Activated CD4-positive, alpha-beta T cell treated with anti-CD3 and anti-CD28 coated beads, Interleukin-2, Interleukin-6, amounts not matched to agents 100 ng/mL and 50 ng/mL, durations not matched to agents 16 hours and 8 hours (primary cell): ENCODE measurements around the gene PPME1.
A peak's percentile ranks its signal among the peaks of the same experiment; 100 is the strongest.
"Not testable (repeated sequence)": the region's sequence is repeated elsewhere in the genome, so short reads cannot be mapped to it uniquely, and the experiment has no call there.

ENCODE experiments used
- DNase-seq: peaks from one replicate; pipeline ENCODE4 v3.0.0-alpha.2; 2020

PPME1 gene, protein sequence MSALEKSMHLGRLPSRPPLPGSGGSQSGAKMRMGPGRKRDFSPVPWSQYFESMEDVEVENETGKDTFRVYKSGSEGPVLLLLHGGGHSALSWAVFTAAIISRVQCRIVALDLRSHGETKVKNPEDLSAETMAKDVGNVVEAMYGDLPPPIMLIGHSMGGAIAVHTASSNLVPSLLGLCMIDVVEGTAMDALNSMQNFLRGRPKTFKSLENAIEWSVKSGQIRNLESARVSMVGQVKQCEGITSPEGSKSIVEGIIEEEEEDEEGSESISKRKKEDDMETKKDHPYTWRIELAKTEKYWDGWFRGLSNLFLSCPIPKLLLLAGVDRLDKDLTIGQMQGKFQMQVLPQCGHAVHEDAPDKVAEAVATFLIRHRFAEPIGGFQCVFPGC

DNA sequence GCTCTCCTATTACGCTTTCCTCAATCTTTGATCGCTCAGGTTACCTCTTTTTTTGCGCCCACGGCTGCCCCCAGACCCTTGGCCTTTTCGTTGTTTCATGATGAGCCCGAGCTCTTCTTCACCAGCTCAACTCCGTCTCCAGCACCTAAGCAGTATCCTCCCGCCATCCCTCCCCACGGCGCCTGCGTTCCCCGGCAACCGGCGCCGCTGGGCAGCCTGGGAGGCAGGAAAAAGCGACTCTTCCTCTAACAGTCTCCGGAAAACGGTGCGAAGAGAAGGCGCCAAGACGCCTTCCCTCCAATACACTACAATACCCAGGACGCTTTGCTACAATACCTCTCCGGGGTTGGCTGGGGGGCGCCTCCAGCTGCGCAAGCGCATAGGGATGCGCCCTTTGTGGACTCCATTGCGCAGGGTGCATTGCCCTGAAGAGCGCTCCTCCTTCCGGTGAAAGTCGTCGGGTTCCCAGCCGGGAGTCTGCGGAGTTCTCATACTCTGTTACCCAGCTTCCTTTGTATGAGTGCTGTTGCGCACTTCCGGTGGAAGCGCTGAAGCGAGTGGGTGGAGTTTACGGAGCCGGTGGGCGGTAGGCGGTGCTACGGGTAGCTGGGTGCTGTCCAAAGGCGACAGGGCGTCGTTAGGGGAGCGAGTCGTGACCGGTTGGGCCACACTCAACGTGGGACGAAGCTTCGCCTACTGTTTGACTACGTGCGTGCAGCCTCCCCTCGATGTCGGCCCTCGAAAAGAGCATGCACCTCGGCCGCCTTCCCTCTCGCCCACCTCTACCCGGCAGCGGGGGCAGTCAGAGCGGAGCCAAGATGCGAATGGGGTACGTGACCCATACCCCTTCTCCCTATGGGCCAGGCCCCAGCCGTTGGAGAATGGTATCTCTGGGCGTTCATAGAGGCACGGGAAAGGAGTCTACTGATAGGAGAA is at the start of gene PPME1, which contains the start of gene C2CD3:
Gene PPME1 (plus strand): TSS at position 596 of the 936 bp plus-strand sequence. CDS start 133 bp downstream, at position 729.
Gene C2CD3 (minus strand): TSS at position 309 of the 936 bp plus-strand sequence. CDS start 210 bp downstream, at position 99.
- DNase-seq = peak; percentile 99

DNA sequence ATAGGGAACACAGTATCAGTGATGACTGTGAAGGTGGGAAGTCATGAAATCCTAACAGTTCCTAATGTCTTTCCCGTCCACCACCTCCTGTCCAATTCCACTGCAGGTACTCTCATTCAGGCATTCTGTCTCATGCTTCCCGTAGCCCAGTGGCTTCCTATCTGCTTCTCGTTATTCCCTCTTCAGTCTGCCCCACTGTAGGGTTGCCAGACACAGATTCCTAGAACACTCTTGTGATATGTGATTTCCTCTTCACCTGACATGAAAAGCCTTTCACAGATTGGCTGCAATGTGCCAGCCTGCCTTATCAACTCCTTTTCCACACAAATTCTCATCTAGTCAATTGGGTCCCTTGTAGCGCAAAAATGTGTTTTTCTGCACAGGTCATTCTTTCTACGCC is 49.3 kb upstream of the PPME1 start:
- DNase-seq = no peak

DNA sequence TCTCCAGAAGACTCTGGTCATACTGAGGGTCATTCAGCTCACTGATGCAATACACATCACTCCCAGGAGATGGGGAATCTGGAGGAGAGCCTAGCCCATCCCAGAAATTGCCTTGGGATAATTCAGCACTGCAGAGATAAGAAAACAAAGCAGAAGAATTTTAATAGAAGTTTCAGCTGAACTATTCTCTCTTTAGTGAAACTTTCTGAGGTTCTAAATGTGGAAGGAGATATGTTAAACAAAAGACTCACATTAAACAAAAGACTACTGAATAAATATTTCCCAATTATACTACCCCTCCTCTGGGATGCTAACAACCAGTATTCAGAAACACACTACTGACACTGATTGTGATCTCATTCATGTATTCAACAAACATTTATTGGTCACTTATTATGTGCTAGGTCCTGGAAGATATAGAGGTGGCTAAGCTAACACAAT is 48.1 kb upstream of the PPME1 start:
- DNase-seq = no peak

DNA sequence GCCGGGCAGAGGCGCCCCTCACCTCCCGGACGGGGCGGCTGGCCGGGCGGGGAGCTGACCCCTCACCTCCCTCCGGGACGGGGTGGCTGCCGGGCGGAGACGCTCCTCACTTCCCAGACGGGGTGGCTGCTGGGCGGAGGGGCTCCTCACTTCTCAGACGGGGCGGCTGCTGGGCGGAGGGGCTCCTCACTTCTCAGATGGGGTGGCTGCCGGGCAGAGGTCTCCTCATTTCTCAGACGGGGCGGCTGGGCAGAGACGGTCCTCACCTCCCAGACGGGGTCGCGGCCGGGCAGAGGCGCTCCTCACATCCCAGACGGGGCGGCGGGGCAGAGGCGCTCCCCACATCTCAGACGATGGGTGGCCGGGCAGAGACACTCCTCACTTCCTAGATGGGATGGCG is 42.0 kb upstream of the PPME1 start:
- DNase-seq = not testable (repeated sequence)

DNA sequence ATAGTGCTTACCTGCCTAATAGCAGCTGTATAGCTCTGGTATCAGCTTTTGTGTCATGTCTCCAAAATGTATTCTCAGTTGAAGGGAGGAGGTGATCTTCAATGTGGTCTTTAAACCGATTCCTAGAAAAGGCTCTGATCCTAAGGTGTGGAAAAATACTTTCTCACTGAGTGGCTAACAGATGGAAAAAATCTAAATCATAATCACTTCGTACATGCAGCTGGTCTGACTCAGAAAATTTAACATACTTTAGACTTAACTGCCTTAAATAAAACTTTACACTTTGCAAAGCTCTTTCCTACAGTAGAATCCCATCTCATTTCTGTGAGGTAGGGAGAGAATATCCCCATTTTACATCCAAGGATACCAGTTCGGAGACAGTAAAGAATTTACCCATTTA is 38.3 kb upstream of the PPME1 start:
- DNase-seq = no peak

DNA sequence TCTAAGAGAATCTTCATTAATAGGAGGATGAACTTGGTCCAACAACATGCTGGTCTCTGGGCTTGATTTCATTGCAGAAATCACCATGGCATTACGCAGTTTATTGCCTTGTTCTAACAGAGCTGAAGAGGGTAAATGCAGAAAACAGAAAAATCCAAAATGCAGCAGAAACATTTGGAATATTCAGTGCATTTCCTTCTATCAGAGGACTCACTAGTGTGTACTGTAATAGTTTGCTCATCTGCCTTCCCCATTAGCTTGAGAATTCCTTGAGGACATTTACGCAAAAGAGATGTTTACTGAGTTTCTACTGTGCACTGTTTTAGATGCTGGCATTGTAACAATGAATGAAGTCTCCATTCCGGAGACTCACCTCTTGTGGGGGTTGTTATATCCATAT is 37.7 kb upstream of the PPME1 start:
- DNase-seq = no peak

DNA sequence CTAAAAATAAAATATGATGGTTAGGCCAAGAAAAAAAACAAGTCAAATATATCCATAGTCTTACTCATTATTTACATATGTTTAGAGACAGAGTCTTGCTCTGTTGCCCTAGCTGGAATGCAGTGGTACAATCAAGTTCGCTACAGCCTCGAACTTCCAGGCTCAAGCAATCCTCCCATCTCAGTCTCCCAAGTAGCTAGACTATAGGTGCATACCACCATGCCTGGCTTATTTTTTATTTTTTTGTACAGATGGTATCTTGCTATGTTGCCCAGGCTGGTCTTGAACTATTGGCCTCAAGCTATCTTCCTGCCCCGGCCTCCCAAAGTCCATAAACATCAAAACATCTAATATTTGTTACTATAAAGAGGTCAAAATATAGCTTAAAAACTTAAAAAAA is 36.4 kb upstream of the PPME1 start:
- DNase-seq = no peak

DNA sequence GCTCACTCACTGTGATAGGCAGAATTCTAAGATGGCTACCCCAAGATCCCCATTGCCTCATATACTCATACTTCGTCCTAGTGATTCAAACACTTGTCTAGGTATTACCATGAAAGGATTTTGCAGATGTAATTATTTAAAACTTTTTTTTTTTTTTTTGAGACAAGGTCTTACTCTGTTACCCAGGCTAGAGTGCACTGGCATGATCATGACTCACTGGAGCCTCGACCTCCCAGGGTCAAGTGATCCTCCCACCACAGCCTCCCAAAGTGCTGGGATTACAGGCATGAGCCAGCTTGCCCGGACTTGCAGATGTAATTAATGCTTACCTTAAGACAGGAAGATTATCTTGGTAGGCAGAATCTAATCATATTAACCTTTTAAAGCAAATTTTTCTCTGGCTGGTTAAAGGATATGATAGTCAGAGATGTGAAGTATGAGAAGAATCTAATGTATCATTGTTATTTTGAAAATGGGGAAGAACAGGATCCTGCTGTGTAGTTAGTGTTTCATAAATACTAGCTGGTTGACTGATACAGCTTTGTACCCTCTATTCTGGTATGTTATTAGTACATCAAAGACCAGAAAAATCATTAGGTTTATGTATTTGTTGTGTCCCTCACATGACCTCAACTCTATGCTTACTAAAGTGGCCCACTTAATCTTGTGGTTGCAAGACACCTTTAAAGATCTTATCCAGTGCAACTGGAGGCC is 35.8 kb upstream of the PPME1 start:
- DNase-seq = no peak

DNA sequence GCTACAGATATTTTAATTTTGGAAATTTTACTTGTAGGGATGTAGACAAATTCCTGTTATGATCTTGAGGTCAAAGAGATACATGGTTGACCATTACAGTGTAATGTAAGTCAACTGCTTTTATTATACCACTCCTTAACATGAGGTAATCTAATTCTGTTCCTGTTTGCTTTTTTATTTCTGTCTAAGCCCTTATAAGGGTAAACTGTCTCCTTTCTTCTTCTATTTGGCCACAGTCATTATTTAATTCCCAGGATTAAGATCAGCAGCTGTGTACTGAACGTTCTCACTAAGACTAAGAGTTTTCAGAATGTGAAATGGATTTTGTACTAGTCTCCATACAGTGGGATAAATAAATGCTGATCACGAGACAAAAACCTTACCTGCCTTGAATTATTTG is 33.1 kb upstream of the PPME1 start:
- DNase-seq = no peak

DNA sequence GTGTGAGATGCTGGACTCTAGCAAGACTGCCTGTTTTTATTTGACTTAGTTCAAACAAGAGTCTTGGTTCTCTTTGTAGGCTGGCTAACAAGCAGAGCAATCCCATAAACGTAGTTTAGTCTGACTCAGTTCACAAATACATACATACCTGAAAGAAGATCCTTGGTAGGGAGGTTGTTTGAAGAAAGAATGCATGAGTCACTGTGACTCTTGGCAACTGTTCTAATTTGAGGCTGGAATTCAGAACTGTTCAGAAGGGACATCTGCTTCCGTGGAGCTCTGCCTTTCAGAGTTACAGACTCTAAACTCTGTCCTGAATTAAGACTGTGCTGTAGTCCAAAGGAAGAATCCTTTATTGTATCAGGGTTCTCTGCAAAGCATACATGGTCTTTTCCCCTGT is 32.5 kb upstream of the PPME1 start:
- no peak for DNase-seq

DNA sequence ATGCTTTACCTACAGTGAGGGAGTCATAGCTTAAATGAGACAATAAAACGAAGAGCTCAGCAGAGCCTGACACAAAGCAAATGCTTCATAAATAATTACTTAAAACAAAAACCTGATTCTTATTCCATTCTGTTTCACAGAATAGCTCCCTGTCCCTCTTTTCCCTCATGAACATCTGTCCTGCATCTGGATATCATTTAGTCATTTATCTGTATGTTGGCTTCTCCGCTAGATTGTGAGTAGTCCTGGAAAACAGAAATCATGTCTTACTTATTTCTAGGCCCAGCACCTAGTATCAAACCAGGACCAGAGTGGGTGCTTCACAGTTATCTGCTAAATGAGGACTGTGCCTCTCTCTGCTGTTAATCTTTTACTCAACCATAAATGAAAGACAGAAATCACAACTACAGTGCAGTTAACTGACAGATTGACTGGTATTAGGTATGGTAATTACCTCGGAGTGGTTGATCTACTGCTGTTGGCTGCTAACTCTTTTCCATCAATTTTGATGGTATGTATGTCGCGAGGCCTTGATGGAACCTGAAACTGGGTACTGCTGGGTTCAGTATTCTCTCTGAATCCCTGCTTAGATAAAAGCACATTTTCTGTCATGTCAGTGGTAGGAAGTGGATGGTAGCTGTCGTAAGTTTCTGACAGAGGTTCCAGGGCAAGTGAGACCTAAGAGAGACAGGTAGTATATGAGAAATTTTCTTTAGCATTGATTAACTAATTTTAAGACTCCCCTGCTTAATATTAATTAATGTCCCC is 31.8 kb upstream of the PPME1 start:
- DNase-seq = no peak

DNA sequence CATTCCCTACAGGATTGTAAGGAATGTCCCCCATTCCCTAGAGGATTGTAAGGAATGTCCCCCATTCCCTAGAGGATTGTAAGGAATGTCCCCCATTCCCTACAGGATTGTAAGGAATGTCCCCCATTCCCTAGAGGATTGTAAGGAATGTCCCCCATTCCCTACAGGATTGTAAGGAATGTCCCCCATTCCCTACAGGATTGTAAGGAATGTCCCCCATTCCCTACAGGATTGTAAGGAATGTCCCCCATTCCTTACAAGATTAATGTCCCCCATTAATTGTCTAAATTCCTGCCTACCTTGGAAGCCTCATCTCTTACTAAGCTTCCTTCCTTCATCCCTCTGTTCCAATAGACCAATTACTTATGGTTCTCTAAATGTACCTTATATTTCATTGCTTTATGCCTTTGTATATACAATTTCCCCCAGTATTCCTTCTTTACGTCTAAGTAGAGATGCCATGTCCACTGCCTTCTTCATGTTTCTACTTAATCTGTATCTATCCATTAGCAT is 31.1 kb upstream of the PPME1 start:
- not testable (repeated sequence) for DNase-seq

DNA sequence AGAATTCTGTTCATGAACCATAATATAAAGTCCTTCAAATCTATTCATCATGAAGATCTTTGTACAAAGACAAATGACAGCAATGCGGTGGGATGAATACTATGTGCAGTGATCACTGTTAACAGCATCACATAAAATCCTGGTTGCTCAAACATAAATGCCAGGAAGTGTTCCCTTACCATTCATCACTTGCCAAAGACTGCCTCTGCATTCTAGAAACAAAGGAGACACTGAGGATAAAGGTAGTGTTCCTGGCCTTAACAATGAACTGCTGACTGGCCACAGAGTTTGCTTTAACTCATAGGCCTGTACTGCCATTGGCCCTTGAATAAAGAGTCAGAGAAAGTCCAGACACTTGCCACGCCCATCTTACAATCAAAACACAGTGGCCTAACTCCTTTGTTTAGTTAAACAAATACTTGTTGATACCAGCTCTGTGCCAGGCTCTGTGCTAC is 29.8 kb upstream of the PPME1 start:
- DNase-seq = no peak

DNA sequence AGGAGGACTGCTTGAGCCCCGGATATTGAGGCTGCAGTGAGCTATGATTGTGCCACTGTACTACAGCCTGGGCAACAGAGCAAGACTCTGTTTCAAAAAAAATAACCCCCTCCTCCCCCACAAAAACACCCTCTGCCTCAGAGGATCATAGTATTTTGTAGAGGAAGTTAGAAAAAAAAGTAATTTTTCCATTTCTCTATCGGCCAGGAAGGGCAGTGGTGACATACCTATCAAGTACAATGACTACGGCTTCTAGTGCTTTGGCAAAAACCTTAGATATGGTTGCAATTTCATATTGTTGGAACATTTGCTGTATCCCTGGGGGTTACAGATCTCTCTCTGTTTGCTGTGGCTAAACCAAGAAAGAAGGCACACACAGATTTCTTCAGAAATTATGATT is 29.2 kb upstream of the PPME1 start:
- no peak for DNase-seq

DNA sequence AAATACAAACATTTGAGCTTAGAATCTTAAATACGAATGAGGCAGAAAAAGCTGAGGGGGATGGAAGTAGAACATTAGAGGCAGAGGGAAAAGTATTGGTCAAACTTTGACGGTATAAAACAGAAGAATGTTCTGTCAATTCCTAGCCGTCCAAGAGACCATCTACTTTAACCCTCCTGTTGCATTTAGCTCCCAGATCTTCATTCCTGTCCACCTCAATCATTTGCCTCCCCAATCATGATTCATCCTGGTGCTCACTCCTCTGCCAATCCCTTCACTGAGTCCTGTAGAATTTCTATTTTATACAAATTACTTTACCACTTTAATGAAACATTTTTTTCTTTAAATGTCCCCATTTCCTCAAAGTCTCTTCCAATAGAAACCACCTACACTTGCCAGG is 28.5 kb upstream of the PPME1 start:
- no peak for DNase-seq

DNA sequence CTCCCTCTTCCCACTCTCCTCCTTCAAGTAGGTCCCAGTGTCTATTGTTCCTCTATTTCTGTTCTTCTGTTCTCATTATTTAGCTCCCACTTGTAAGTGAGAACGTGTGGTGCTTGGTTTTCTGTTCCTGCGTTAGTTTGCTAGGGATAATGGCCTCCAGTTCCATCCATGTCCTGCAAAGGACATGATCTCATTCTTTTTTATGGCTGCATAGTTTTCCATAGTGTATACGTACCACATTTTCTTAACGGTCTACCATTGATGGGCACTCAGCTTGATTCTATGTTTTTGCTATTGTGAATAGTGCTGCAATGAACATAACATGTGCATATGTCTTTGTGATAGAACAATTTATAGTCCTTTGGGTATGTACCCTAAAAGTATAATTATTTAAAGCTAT is 26.5 kb upstream of the PPME1 start:
- no peak for DNase-seq

DNA sequence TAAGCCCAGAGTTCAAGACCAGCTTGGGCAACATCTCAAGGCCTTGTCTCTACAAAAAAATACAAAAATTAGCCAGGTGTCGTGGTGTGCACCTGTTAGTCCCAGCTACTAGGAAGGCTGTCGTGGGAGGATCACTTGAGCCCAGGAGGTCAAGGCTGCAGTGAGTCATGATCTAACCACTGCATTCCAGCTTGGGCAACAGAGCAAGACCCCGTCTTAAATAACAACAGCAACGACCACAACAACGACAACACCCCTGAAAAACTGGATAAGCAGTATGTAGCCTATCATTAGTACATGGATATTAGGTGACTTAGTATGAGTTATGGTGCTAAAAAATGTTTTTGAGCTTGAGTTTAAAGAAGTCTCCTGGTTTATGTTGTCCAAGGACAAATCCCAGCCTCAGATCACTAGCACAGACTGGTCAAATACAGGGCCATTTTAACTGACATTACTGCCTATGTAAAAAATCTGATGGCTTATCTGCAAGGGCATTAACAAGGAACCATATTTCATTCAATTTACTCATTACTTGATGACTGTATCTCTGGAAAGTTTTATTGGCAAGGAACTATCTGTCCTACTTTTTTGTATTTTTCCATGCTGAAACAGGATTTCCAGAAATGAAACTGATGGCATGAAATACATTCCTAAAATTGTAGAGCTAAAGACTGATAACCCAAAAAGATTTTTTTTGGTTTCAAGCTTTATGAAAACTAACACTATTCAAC is 23.7 kb upstream of the PPME1 start:
- no peak for DNase-seq

DNA sequence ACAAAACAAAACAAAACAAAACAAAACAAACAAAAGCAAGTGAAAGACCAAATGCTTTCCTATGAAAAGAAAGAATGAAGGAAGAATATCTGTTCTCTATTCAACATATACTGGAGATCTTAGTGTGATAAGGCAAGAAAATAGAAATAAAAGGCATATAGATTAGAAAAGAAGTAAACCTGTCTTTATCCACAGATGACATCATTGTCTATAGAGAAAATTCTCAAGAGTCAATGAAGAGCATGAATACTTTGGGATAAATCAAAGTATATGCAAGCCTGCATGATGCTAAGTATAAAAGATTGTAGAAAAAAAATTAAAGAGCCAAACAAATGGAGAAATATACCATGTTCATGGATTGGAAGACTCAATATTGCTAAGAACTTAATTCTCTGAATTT is 17.9 kb upstream of the PPME1 start:
- DNase-seq = no peak

DNA sequence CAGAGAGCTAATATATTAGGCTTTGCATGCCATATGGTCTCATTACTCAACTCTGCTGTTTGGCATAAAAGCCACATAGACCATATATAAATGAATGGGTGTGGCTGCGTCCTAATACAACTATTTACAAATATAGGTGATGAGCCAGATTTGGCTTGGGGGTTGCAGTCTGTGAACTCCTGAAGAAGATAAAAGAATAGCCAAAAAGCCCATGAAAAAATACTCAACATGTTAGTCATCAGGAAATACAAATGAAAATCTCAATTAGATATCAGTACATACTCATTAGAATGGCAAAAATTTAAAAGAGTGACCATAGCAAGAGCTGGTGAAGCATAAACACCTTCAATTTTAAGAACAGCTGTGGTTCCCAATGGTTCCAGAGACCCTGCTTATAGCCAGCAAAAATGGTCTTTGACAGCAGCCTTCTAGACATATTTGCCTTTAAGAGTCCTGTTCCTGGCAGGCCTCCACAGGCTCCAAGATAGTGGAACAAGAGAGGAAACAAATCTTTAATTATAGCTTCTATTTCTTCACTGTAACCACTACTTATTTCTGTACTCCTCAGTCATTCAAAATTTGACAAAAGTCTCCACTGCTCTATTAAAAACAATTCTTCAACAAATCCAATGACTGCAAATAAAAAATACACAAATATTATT is 16.3 kb upstream of the PPME1 start:
- no peak for DNase-seq

DNA sequence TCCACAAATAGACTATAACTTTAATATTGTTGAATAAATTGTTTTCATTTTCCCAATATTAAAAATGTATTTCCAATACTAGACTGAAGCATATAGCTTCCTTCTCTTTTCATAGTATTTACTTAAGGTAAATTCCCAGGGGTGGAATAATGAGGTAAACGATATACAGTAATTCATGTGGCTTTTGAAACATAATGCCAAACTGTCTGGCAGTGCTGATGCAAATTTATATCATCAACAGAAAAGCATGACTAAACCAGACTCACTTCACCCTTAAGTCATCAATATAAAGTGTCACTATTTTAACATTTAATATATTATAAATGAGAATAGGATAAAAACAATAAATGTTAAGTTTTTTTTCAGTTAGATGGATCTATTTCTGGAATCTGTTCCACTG is 13.9 kb upstream of the PPME1 start:
- DNase-seq = no peak

DNA sequence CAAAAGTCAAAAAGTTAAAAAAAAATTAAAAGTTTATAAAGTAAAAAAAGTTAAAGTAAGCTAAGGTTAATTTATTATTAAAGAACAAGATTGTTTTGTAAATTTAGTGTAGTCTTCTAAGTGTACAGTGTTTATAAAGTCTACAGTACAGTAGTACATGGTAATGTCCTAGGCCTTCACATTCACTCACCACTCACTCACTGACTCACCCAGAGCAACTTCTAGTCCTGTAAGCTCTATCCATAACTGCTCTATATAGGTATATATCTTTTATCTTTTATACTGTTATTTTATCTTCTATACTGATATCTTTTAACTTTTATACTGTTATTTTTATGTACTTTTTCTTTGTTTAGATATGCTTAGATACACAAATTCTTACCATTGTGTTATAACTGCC is 11.4 kb upstream of the PPME1 start:
- no peak for DNase-seq
